ENCODE measurements around the gene CDV3.

DNA sequence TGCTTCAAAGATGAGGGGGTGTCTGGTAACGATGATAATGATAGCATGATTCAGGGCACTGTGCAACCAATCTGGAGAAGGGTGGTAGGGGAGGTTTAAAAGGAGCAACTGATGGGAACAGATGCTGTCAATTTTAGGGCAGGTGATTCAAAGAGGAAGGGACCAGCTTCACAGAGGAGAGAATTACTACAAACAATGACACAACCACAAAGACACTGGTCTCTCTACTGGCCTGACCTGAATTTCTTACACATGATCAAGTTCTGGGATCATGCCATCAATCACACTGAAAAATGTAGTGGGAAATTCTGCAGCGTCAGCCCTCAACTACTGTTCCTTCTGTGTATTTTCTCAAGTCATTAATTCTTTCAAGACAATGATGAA is 2.6 kb upstream of the CDV3 start:
- TF ChIP-seq ZBED1 (IDR thresholded peaks at IDR 0.05; ENCODE audit: borderline replicate concordance) (no peak), ZNF207 (IDR thresholded peaks at IDR 0.05; ENCODE audit: borderline replicate concordance) (no peak), BACH1 (IDR thresholded peaks at IDR 0.05; ENCODE audit: borderline replicate concordance) (no peak), POLR2AphosphoS5 (IDR thresholded peaks at IDR 0.05; ENCODE audit: low read length) (no peak), TARDBP (IDR thresholded peaks at IDR 0.05; ENCODE audit: borderline replicate concordance) (no peak), CREB1 (IDR thresholded peaks at IDR 0.05; ENCODE audit: low read depth) (no peak), RB1 (IDR thresholded peaks at IDR 0.05; ENCODE audit: borderline replicate concordance) (no peak), SRF (IDR thresholded peaks at IDR 0.05; ENCODE audit: low read depth in 2 of 2, low read length in 2 of 2) (no peak), FOS (IDR thresholded peaks at IDR 0.05; ENCODE audit: borderline replicate concordance, extremely low read depth, insufficient read length) (no peak)
- TF ChIP-seq, protein P1, sequence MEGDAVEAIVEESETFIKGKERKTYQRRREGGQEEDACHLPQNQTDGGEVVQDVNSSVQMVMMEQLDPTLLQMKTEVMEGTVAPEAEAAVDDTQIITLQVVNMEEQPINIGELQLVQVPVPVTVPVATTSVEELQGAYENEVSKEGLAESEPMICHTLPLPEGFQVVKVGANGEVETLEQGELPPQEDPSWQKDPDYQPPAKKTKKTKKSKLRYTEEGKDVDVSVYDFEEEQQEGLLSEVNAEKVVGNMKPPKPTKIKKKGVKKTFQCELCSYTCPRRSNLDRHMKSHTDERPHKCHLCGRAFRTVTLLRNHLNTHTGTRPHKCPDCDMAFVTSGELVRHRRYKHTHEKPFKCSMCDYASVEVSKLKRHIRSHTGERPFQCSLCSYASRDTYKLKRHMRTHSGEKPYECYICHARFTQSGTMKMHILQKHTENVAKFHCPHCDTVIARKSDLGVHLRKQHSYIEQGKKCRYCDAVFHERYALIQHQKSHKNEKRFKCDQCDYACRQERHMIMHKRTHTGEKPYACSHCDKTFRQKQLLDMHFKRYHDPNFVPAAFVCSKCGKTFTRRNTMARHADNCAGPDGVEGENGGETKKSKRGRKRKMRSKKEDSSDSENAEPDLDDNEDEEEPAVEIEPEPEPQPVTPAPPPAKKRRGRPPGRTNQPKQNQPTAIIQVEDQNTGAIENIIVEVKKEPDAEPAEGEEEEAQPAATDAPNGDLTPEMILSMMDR (IDR thresholded peaks at IDR 0.05 in 2 of 3, conservative IDR thresholded peaks at IDR 0.05 in 1 of 3; ENCODE audit: control insufficient read depth in 2 of 3, extremely low read depth in 1 of 3, insufficient read depth in 1 of 3, low read depth in 3 of 3, low read length in 3 of 3) = no peak

Data from GM12878 (cell line).